GM18861 (cell line): ENCODE measurements around the gene JMJD1C.

ENCODE experiments used
- ATAC-seq: cut with Tn5 transposase; IDR thresholded peaks from one replicate; pipeline ENCODE4 v1.9.1; 2021; ENCODE audit not compliant: unreplicated experiment

The JMJD1C gene

GRCh38 chr10:63438506-63439498 is 27.0 kb downstream of the JMJD1C start:
- no peak for ATAC-seq

- ATAC-seq: no peak
Observed at GRCh38 chr10:63437116-63437949, 28.4 kb downstream of the JMJD1C start.

GRCh38 chr10:63436225-63436624 is 29.6 kb downstream of the JMJD1C start:
- ATAC-seq: no peak

- no peak for ATAC-seq
Observed at GRCh38 chr10:63434866-63435854, 30.6 kb downstream of the JMJD1C start.

- no peak for ATAC-seq
Observed at GRCh38 chr10:63431962-63432797, 33.6 kb downstream of the JMJD1C start.

GRCh38 chr10:63430999-63431356 is 34.8 kb downstream of the JMJD1C start:
- no peak for ATAC-seq

- ATAC-seq: no peak
Observed at GRCh38 chr10:63430091-63430998, 35.4 kb downstream of the JMJD1C start.

GRCh38 chr10:63429281-63429680 is 36.5 kb downstream of the JMJD1C start:
- ATAC-seq: no peak

GRCh38 chr10:63427013-63427412 is 38.8 kb downstream of the JMJD1C start:
- no peak for ATAC-seq

GRCh38 chr10:63425512-63425911 is 40.3 kb downstream of the JMJD1C start:
- ATAC-seq: no peak

GRCh38 chr10:63424576-63424975 is 41.2 kb downstream of the JMJD1C start:
- ATAC-seq: no peak

- ATAC-seq: no peak
Observed at GRCh38 chr10:63423494-63423893, 42.3 kb downstream of the JMJD1C start.

- peak; percentile 96 for ATAC-seq
Observed at GRCh38 chr10:63421591-63421990, 44.2 kb downstream of the JMJD1C start.

- no peak for ATAC-seq
Observed at GRCh38 chr10:63416376-63416775, 49.4 kb downstream of the JMJD1C start.

GRCh38 chr10:63415640-63416244 is 50.0 kb downstream of the JMJD1C start:
- ATAC-seq: no peak

- ATAC-seq: no peak
Observed at GRCh38 chr10:63414481-63415260, 51.1 kb downstream of the JMJD1C start.

- ATAC-seq: no peak
Observed at GRCh38 chr10:63413429-63413828, 52.3 kb downstream of the JMJD1C start.

- ATAC-seq: no peak
Observed at GRCh38 chr10:63412304-63412703, 53.5 kb downstream of the JMJD1C start.
